ENCODE results near the gene COPS2. TPM values are rescaled to one million over a fixed set of nuclear protein-coding genes. Genes with fewer than 3 reads are reported as not detected.

Gene COPS2
- total RNA-seq, 1 donor: 15.9 TPM

DNA sequence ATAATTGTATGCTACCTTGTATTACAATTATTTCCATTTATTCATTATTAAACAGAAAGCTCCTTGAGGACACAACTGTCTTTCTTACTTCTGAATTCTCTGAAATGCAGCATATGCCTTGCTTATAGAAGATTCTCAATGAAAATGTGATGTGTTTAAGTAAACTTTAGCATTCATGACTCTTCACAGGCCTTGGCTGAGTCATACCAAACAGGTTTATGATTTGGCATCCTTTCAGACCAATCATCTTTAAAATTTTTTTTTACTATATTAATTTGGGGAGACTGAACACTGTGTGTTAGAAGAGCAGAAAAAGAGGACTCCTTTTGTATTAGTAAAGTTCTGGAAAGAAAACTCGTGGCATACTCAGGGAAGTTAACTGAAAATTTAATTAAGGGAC is 8.3 kb upstream of the COPS2 start:
- DNase-seq (ENCODE audit: low read depth in 2 of 3, low spot score in 2 of 3): no peak

DNA sequence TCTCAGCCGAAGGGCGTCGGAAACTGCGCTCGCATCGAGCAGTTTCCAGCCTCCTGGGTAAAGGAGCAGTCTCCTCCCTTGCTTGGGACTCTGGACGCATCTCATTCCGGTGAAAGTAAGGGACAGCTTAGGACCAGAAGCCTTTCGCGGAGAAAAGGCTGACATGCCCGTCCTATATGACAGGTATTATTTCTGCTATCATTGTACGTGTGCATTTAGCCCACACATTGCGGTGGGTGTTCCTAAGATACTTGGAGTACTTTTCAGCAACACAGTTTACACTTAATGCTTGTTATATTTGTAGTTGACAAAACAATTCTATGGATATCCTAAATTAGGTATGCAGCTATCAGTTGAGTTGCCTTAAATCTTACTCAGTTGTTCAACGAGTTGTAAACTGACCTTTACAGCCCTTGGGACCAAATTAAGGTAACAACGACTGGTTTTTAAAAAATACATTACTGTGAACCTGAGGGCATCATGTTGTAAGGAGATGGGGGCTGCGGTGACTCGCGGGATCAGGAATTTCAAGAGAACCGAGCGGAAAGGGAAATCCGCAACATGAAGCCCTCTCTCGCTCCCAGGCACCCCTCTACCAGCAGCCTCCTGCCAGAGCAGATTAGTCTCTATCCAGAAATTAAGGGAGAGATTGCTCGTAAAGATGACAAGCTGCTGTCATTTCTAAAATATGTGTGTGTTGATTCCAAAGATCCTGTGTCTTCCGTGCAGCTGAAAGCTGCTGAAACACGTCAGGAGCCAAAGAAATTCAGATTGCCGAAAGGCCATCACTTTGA is 632 bp upstream of the COPS2 start:
- peak in 1 of 3 donors; percentile 18 for DNase-seq (ENCODE audit: low read depth in 2 of 3, low spot score in 2 of 3)

DNA sequence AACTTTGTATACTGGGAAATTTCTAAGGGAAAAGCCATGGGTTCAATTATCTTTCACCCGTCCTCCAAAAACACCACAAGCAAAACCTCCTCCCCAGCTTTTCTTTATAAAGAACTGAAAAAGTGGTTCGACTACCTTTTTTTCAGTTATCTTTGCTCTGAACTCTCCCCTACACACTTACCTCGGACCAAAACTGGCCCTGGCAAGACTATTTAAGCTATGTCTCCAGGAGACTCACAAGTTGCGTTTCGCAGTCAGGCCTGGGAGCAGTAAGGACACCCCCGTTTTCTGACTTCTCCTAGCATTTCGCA is 645 bp downstream of the COPS2 start:
- no peak for DNase-seq (ENCODE audit: low read depth in 2 of 3, low spot score in 2 of 3)

DNA sequence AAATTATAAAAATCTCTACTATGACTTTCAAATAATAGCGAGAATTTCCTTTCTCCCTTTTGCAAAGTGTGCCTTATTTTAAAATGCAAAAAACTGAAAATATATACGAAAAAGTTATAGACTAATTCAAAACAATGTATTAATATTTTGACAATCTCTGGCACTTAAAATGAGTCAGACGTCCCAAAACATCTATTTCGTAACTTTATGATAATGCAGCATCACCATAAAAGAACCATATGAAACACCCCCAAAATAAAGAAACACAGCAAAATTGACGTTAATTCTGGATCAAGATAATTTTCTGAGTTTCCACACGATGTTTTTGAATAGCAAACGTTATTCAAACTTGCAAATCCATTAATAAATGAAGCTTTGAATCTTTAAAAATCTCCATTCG is 1.0 kb downstream of the COPS2 start:
- no peak for DNase-seq (ENCODE audit: low read depth in 2 of 3, low spot score in 2 of 3)

DNA sequence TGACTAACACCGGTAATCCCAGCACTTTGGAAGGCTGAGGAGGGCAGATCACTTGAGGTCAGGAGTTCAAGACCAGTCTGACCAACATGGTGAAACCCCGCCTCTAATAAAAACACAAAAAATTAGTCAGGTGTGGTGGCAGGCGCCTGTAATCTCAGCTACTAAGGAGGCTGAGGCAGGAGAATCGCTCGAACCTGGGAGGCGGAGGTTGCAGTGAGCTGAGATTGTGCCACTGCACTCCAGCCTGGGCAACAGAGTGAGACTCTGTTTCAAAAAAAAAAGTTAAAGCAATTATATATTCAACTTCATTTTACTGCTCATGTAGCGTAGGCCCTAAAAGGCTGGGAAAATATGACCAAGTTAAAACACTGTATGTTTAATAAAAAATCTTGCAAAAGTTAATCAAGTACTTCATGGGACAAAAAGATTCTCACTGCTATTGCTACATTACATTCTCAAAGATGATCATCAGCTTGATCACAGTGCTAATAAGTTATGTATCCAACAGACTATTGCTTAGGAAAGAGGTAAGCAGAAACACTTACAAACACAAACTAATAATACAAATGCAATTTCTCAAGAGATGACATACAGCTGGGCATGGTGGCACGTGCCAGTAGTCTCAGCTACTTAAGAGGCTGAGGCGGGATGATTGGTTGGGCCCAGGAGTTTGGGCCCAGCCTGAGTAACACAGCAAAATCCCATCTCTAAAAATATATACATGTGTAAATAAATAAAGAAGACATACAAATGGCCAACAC is 2.7 kb downstream of the COPS2 start:
- DNase-seq (ENCODE audit: low read depth in 2 of 3, low spot score in 2 of 3): no peak

DNA sequence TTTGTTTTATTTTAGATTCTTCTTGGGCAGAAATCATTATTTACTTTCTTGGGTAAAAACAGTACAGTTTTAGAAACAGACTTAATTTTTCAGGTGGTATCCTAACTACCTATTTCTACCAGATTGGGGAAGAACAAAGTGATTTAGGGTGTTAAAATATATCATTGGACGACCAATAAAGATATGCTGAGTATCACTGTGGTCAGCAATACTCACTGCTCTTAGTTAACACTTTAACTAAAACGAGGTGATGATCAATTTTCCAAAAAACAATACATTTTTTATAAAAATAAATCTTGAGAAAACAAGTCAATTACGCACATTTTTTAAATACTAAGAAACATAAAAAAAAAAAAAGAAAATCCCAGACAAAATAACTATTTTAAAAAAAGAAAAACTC is 3.6 kb downstream of the COPS2 start:
- DNase-seq (ENCODE audit: low read depth in 2 of 3, low spot score in 2 of 3): no peak

DNA sequence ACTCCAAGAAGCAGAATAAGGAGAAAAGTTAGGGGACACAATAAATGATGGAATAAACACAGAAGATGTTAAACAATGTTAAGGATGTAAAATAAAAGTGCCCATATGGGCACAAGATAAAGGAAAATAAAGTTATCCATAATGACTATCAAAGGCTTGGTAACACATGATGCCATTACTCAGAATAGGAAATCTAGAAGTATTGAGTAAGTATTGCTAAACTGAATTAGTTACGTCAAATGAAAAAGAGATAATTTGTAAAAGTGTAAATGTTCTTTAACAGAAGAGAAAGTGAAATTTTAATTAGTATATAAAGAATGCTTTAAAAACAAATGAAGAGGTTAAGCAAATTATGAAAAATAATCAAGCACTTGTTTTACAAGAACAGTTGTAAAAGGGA is 6.7 kb downstream of the COPS2 start:
- no peak for DNase-seq (ENCODE audit: low read depth in 2 of 3, low spot score in 2 of 3)

DNA sequence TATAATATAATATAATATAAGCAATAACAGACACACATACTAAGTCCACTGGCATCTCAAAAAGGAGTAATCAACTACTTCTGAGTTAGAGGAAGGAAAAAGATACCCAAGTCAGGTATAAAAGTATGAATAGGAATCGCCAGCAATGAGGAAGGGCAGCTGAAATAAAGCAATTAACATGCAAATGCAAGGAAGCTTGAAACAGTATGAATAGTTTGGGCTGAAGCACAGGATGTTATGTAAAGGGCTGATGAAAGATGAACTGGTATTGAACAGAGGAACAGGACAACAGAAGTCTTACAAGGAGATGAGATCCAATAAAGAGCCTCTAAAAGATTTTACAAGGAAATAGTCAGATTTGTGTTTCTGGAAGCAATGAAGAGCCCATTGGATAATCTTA is 7.1 kb downstream of the COPS2 start:
- DNase-seq (ENCODE audit: low read depth in 2 of 3, low spot score in 2 of 3): no peak

DNA sequence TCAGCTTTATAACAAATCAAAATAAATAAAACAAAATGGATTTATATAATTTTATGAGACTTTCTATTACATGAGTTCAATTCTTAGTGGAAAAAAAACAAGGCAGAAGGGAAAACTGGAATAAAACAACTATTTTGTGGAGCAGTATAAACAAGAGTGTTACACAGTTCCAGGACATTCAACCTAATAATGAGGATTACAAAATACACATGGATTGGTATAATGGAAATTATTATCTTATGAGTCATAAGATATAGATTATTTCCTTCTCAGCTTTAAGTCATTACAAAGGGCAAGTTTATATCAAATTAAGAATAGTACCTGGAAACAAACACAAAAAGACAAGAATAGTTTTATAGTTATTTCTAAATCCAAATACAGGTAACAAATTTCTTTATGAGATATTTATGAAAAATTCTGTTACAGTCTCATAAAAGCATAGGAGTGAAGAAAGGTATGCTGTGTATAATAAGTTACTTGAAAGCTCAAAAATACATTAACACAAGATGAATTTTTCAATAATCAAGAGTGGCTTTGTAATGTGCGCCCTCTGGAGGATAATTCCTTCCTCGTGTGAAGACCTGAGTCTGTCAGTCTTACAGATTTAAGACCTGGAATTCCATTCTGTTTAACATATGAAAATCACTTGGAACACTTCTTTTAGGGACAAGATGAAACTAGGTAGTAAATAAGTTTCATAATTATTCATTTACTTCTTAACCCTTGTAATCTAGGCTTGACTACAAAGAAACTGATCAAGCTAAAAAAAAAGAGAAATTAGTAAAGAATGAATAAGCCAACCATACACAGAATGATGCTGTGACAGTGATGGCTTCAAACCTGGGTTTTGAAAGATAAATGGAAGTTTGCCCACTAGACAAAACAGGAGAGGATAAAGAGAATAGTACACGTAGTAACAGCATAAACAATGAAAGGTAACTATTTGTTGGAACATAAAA is 9.5 kb downstream of the COPS2 start:
- DNase-seq (ENCODE audit: low read depth in 2 of 3, low spot score in 2 of 3): peak in 2 of 3 donors; percentile 40 to 75

DNA sequence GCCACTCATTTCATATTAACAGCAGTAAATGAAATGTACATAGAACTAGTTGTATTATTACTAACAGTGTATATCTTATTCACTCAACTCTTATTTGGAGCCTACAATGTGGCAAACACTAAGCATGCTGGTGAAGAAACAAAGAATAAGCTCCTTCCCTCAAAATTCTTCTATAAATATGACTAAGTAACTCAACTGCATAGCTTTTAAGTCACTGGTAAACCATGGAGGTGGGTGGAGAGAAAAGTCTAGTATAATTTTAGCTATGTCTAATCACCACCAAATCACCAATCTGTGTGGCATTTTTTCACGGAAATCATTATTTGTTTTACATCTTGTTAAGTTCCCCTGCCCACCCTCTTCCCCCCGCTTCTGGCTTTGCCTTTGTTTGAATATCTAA is 17.5 kb downstream of the COPS2 start:
- no peak for DNase-seq (ENCODE audit: low read depth in 2 of 3, low spot score in 2 of 3)

DNA sequence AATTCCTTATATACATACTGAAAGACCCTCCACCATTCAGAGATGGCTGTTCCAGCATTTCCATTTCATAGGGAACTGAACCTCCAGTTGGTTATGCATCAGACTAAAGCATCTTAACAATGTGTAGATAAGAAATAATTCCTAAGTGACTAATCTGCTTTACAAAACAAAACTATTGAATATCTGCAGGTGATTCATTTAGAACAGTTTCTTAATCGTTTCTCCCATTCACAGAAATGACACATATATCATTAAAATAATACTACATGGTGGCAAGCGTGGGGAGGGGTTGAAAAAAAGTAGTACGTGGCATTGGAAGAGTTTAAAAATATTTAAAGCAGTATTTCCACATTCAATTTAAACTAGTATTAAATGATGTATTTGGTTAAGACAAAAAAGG is 19.5 kb downstream of the COPS2 start:
- no peak for DNase-seq (ENCODE audit: low read depth in 2 of 3, low spot score in 2 of 3)

DNA sequence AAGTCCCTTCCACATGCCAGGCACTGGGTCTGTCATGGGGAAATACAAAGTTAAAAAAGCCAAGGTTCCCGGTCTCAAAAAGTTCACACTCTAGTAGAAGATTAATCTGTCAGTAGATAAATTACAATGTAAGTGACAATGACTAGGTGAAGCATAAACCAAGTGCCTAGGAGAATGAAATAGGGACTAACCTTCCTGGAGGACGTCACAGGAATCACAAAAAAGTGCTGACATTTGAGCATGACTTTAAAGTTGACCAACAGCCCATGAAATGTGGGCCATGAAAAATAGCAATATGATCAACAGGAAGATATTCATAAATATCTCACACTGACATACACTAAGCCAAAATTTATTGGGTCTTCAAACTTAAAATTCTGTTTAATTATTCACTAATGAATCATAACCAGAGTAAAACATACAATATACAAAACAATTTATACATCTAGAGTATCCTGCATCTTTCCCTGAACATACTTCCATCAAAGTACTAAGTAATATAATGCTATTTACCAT is 20.0 kb downstream of the COPS2 start:
- DNase-seq (ENCODE audit: low read depth in 2 of 3, low spot score in 2 of 3): no peak

DNA sequence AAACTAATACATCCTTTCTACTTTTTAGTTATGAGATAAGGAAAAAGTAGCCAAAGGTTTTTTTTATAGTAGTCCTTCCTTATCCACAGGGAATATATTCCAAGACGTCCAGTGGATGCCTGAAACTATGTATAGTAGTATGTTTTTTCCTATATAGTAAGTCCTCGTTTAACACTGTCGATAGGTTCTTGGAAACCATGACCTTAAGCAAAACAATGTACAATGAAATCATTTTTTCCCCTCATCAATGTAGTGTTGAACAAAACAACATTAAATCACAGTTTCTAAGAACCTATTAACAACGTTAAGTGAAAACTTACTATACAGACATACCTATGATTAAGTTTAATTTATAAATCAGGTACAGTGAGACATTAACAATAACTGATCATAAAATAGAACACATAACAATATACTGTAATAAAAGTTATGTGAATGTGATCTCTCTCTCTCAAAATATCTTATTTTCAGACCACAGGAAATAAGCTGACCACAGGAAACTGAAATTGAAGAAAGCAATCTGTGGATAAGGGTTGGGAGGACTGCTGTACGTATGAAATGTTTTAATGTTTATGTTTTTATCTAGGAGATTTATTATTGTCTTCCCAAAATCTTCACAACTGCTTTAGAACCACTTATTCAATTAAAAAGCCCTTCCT is 20.6 kb downstream of the COPS2 start:
- DNase-seq (ENCODE audit: low read depth in 2 of 3, low spot score in 2 of 3): no peak

DNA sequence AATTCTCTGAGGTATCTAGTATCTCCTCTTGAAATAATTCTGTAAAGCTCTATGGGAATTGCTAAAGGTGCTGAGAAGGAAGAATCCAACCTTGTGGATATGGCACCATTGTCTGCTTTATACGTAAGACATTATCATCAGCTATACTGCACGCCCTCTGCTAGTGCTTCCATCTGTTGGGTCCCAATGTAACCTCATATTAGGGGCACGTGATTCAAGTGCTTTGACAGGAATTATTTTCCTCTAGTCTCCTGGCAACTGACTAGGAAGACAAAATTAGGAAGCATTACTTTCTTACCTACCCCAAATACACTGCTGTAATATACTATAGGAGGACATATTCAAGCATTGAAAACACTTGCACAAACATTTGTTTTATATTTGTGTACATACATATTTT is 24.0 kb downstream of the COPS2 start:
- no peak for DNase-seq (ENCODE audit: low read depth in 2 of 3, low spot score in 2 of 3)

DNA sequence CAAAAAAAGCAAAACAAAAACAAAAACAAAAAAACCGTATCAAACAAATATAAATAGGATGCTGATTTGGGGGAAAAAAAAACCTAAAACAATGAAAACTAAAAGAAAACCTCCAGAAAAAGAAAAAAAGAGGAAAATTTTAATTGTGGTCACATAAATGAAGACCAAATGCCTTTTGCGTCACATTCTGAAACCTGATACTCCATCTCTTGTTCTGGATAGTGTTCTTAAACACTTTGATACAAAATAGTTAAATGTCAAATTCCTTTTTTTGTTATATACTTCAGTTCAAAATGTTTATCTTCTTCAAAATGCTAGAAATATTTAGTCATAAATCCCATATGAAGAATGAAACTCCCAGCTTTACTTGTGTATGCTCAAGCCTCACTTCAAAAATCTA is 31.0 kb downstream of the COPS2 start:
- no peak for DNase-seq (ENCODE audit: low read depth in 2 of 3, low spot score in 2 of 3)

DNA sequence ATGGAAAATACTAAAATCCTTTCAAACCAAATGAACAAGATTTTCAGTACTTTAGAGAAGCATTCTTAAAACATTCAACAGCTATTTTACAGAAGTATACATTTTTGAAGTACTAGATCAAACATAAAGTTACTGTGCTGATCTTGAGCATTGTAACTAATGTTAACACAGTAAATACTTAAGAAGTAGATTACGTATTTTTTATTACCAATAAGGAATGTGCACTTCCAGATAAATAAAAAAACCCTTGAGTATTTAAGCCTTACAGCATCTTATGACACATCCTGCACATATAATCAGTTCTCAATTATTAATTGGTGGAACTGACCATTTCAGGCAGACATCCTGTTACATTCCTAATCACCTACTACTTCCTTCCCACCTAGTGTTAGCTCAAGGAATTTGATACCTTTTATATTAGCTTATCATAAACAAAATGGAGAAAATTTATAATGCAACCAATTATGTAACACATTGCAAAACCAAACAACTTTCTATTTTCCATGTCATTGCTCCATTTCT is 32.8 kb downstream of the COPS2 start:
- no peak for DNase-seq (ENCODE audit: low read depth in 2 of 3, low spot score in 2 of 3)

DNA sequence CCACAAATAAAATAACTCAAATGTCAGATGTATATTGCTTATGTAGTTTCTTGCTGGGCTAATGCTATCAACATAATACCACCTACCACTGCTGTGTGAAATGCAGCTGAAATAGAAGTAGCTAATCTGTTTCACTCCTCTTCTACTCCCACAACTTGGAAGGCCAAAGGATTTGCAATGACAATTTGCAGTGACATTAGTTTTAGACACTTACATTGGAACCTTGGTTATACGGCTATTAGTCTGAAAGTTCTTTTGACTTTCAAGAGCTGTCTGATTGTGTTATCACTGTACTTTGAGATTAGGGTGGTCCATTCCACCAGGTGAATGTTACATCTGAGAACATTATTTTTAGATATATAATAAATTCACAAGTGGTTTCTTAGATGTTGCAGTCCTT is 33.5 kb downstream of the COPS2 start:
- no peak for DNase-seq (ENCODE audit: low read depth in 2 of 3, low spot score in 2 of 3)

DNA sequence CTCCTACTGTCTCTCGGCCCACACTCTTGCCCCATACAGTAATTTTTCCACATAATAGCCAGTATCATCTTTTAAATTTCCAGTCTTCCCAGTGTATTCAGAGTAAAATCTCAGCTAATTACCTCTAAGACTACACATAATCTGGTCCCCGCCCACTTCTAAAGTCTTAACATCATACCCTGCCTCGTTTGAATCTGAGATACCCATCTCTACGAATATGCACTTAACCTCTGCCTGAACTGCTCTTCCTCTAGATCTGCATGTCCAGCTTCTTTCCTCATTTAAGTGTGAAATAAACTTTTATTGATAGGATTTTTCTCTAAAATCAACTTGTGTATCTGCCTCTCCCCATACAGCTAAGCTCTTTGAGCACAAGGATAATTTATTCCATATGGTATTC is 34.6 kb downstream of the COPS2 start:
- no peak for DNase-seq (ENCODE audit: low read depth in 2 of 3, low spot score in 2 of 3)

DNA sequence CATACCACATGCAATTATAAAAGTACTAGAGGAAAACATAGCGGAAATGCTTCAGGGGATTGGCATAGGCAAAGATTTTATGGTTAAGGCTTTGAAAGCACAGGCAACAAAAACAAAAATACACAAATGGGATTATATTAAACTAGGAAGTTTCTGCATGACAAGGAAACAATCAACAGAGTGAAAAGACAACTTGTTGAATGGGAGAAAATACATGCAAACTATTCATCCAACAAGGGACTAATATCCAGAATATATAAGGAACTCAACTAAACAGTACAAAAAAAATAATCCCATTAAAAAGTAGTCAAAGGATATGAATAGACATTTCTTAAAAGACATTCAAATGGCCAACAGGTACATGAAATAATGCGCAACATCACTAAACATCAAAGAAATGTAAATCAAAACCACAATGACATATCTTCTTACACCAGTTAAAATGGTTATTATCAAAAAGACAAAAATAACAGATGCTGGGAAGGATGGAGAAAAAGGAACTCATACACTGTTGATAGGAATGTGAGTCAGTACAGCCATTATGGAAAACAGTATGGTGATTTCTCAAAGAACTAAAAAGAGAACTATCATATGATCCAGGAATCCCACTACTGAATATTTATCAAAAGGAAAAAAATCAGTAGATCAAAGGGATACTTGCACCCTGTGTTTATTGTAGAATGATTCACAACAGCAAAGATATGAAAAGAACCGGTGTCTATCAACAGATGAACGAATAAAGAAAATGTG is 39.1 kb downstream of the COPS2 start:
- DNase-seq (ENCODE audit: low read depth in 2 of 3, low spot score in 2 of 3): no peak

DNA sequence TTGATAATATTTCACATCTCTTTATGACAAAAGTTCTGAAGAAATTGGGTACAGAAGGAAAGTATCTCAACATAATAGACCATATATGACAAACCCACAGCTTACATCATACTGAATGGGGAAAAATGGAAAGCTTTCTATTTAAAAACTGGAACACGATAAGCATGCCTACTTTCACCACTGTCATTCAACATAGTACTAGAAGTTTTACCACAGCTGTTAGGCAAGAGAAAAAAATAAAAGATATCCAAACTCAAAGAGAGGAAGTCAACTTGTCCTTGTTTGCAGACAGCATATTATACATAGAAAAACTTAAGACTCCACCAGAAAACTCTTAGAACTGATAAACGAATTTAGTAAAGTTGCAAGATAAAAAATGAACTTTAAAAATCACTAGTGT is 40.3 kb downstream of the COPS2 start:
- no peak for DNase-seq (ENCODE audit: low read depth in 2 of 3, low spot score in 2 of 3)

All from hematopoietic multipotent progenitor cell (in vitro differentiated cells).